ENCODE results near the gene DZIP1. TPM values are rescaled to one million over a fixed set of nuclear protein-coding genes. Genes with fewer than 3 reads are reported as not detected.

DZIP1 gene
- total RNA-seq, 1 donor from 2014 or later = 30.0 TPM

- no peak for DNase-seq (ENCODE audit: extremely low spot score in 2 of 2)
- H3K27me3 ChIP-seq = no peaks in the 10 kb centered on the region
- no peak overlapping the region for H3K27ac ChIP-seq
- H3K4me1 ChIP-seq = no peaks in the 10 kb centered on the region
- no peaks in the 10 kb centered on the region for H3K9me3 ChIP-seq
- H3K36me3 ChIP-seq = peaks cover 0 to 8% of the 10 kb centered on the region in 2 donors
- TF ChIP-seq CTCF (IDR thresholded peaks at IDR 0.05) (no peak), POLR2A (IDR thresholded peaks at IDR 0.05) (no peak), POLR2AphosphoS5 (IDR thresholded peaks at IDR 0.05; ENCODE audit: insufficient read depth in 1 of 2, low read depth in 1 of 2) (no peak)
- no peak overlapping the region for H3K4me3 ChIP-seq
- intact Hi-C loops (cut with DNase I) = no loop called here
Measured at GRCh38 chr13:95615539-95615938, 29.0 kb downstream of the DZIP1 start.

GRCh38 chr13:95614641-95615245 is 29.8 kb downstream of the DZIP1 start:
- TF ChIP-seq CTCF (IDR thresholded peaks at IDR 0.05) (no peak), POLR2AphosphoS5 (IDR thresholded peaks at IDR 0.05; ENCODE audit: insufficient read depth in 1 of 2, low read depth in 1 of 2) (no peak), POLR2A (IDR thresholded peaks at IDR 0.05) (no peak)
- intact Hi-C loops (cut with DNase I) = no loop called here
- no peak overlapping the region for H3K27ac ChIP-seq
- DNase-seq (ENCODE audit: extremely low spot score in 2 of 2) = no peak
- no peak overlapping the region for H3K4me3 ChIP-seq
- H3K36me3 ChIP-seq = peaks cover 0 to 8% of the 10 kb centered on the region in 2 donors
- H3K27me3 ChIP-seq = no peaks in the 10 kb centered on the region
- H3K9me3 ChIP-seq = no peaks in the 10 kb centered on the region
- H3K4me1 ChIP-seq = no peaks in the 10 kb centered on the region

GRCh38 chr13:95608640-95609323 is 35.7 kb downstream of the DZIP1 start:
- Histone ChIP-seq H3K27me3 (no peaks in the 10 kb centered on the region), H3K36me3 (no peaks in the 10 kb centered on the region), H3K27ac (no peak overlapping the region), H3K4me1 (no peaks in the 10 kb centered on the region), H3K9me3 (no peaks in the 10 kb centered on the region), H3K4me3 (no peak overlapping the region)
- DNase-seq (ENCODE audit: extremely low spot score in 2 of 2) = no peak
- intact Hi-C loops (cut with DNase I) = no loop called here
- TF ChIP-seq CTCF (IDR thresholded peaks at IDR 0.05) (no peak), POLR2A (IDR thresholded peaks at IDR 0.05) (no peak)

GRCh38 chr13:95607366-95607765 is 37.1 kb downstream of the DZIP1 start:
- intact Hi-C loops (cut with DNase I) = no loop called here
- Histone ChIP-seq H3K27me3 (no peaks in the 10 kb centered on the region), H3K9me3 (no peaks in the 10 kb centered on the region), H3K36me3 (no peaks in the 10 kb centered on the region), H3K4me1 (no peaks in the 10 kb centered on the region), H3K4me3 (no peak overlapping the region), H3K27ac (no peak overlapping the region)
- no peak for DNase-seq (ENCODE audit: extremely low spot score in 2 of 2)
- TF ChIP-seq CTCF (IDR thresholded peaks at IDR 0.05) (no peak), POLR2A (IDR thresholded peaks at IDR 0.05) (no peak), POLR2AphosphoS5 (IDR thresholded peaks at IDR 0.05; ENCODE audit: insufficient read depth in 1 of 2, low read depth in 1 of 2) (no peak)

GRCh38 chr13:95605448-95606125 is 38.9 kb downstream of the DZIP1 start:
- H3K27me3 ChIP-seq = no peaks in the 10 kb centered on the region
- intact Hi-C loops (cut with DNase I) = no loop called here
- H3K4me3 ChIP-seq = no peak overlapping the region
- H3K27ac ChIP-seq = no peak overlapping the region
- DNase-seq (ENCODE audit: extremely low spot score in 2 of 2) = no peak
- H3K4me1 ChIP-seq = no peaks in the 10 kb centered on the region
- no peaks in the 10 kb centered on the region for H3K9me3 ChIP-seq
- H3K36me3 ChIP-seq = no peaks in the 10 kb centered on the region
- TF ChIP-seq POLR2AphosphoS5 (IDR thresholded peaks at IDR 0.05; ENCODE audit: insufficient read depth in 1 of 2, low read depth in 1 of 2) (no peak), POLR2A (IDR thresholded peaks at IDR 0.05) (no peak), CTCF (IDR thresholded peaks at IDR 0.05) (no peak)
